Stomach (tissue), 4 donors: ENCODE measurements around the gene OR5AN1.

Experiments
- EP300 ChIP-seq: sonication (generic); formaldehyde crosslinking; IDR thresholded peaks from one replicate; pipeline ENCODE4 v1.6.1; 2017; ENCODE audit warnings: antibody characterized with exemption
- POLR2A ChIP-seq, 4 donors: fragments of 450-650 bp; IDR thresholded peaks; one replicate each; pipeline ENCODE4 v1.6.1; 2016; ENCODE audit warnings: antibody characterized with exemption in 4 of 4, control low read depth in 2 of 4, mild to moderate bottlenecking in 1 of 4, moderate library complexity in 1 of 4

DNA sequence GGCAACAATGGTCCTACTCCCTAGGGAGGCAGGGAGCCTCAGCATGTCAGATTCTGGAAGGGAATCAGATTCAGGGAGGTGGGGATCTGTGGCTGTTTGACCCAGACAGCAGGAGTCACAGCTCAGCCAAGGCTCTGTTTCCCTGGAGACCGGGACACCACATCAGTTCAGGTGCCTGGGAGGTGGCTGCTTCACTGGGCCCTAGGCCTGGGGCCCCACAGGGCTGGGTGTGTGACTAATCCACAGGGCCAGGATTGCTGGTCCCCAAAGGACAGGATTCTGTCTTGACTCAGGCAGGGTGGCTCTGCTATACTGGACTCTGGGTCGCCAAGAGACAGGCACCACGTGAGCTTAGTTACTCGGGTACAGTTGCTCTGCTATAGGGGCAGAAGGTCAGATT is 3.5 kb upstream of the OR5AN1 start:
- TF ChIP-seq EP300, result no peak
- no peak for TF ChIP-seq POLR2A (IDR thresholded peaks at IDR 0.05)
